ENCODE measurements around the gene PCNX2.

The PCNX2 gene

DNA sequence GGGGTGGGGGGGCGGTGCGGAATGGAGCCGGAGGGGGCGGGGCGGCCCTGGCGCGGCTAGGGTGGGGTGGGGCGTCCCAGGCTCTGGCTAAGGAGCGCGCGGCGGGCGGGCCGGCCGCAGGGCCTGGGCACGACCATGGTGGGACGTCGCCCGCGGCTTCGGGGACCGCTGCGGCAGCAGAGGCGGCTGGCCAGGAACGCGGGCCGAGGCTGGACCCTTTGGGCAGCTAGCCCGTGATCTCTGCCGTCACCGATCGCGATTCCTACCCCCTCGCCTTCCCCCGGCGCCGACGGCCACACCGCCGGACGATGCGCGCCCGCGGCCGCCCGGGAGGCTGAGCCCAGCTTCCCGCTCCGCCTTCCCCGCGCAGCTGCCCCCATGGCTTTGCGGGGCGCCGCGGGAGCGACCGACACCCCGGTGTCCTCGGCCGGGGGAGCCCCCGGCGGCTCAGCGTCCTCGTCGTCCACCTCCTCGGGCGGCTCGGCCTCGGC, 32.2 kb upstream of the PCNX2 start, which contains the start of gene MAP3K21:
Gene MAP3K21, plus strand, starts transcription at position 74 of the 491 bp plus-strand sequence. Its CDS starts 305 bp downstream, at position 379.
- TF ChIP-seq, protein P1, sequence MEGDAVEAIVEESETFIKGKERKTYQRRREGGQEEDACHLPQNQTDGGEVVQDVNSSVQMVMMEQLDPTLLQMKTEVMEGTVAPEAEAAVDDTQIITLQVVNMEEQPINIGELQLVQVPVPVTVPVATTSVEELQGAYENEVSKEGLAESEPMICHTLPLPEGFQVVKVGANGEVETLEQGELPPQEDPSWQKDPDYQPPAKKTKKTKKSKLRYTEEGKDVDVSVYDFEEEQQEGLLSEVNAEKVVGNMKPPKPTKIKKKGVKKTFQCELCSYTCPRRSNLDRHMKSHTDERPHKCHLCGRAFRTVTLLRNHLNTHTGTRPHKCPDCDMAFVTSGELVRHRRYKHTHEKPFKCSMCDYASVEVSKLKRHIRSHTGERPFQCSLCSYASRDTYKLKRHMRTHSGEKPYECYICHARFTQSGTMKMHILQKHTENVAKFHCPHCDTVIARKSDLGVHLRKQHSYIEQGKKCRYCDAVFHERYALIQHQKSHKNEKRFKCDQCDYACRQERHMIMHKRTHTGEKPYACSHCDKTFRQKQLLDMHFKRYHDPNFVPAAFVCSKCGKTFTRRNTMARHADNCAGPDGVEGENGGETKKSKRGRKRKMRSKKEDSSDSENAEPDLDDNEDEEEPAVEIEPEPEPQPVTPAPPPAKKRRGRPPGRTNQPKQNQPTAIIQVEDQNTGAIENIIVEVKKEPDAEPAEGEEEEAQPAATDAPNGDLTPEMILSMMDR (IDR thresholded peaks at IDR 0.05; ENCODE audit: insufficient read depth, low read depth, low read length, missing control alignments), result no peak

DNA sequence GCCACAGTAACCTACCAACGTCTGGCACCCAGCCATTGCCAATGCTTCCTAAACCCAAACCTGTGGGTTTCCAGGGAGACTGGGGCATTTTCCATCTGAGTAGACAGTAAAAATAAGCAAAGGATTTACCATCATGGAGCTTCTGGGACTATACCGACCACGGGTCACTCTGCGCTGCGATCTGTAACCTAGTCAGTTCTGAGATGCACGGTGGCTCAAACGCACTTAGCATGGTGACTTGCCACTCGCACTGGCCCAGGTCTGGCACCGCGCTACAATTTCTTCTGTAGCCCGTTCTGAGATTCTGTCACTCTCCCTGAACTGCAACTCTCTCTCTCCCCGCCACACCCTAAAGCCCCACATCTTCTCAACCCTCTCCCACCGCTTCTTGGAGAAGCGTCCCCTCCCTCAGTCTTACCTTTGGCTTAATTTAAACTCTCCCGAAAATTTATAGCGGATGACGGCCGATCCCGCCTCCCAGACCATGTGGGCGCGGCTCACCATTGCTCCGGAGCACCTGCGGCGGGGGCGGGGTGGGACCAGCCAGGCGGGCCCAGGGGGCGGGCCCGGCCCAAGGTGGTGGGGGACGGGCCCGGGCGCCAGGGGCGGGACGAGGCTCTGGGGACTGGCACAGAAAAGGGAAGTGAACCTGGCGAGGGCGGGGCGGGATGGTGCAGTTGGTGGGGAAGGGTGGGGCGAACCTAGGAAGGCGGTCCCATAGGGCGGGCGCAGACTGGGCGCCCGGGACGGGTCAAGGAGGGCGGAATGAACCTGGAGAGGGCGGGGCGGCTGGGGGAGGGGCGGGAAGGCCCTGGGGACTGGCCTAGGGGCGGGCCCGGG, 31.5 kb upstream of the PCNX2 start:
- peak; percentile 97 for DNase-seq (ENCODE audit: low read depth)
- peak overlapping the region; percentile 31 for H3K4me3 ChIP-seq (ENCODE audit: low read length)
- TF ChIP-seq, protein P1 (IDR thresholded peaks at IDR 0.05; ENCODE audit: insufficient read depth, low read depth, low read length, missing control alignments), result no peak

More for the DNA sequence above, 32.2 kb upstream of the PCNX2 start, which contains the start of gene MAP3K21:
- peak within 1 kb of the TSS; percentile 76 for H3K4me3 ChIP-seq (ENCODE audit: low read length)
- DNase-seq (ENCODE audit: low read depth), result no peak

DNA sequence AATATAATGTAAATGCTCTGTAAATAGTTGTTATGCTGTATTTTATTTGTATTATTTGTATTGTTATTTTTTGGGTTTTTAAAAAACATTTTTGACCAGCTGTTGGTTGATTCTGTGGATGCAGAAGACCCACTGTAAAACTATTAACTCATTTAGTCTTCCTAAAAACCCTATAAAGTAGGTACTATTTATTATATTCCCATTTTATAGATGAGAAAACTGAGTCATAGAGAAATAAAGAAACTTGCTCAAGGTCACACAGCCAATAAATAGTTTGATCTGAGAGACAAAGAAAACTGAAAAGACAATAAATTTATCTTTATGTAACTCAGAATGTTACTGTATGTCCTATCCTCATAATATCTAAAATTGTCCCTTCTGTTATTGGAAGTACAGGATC, 30.8 kb upstream of the PCNX2 start:
- TF ChIP-seq, protein P1 (IDR thresholded peaks at IDR 0.05; ENCODE audit: insufficient read depth, low read depth, low read length, missing control alignments), result no peak
- no peak for DNase-seq (ENCODE audit: low read depth)
- no peak overlapping the region for H3K4me3 ChIP-seq (ENCODE audit: low read length)

DNA sequence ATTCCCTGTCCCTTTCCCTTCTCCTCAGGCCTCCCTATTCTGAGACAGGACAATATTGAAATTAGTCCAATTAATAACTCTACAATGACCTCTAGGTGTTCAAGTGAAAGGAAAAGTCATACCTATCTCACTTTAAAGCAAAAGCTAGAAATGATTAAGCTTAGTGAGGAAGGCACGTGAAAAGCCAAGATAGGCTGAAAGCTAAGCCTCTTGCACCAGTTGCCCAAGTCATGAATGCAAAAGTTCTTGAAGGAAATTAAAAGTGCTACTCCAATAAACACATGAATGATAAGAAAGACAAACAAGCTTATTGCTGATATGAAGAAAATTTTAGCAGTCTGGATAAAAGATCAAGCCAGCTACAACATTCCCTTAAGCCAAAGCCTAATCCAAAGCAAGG, 28.2 kb upstream of the PCNX2 start:
- no peak overlapping the region for H3K4me3 ChIP-seq (ENCODE audit: low read length)
- TF ChIP-seq, protein P1 (IDR thresholded peaks at IDR 0.05; ENCODE audit: insufficient read depth, low read depth, low read length, missing control alignments), result no peak
- DNase-seq (ENCODE audit: low read depth), result no peak

DNA sequence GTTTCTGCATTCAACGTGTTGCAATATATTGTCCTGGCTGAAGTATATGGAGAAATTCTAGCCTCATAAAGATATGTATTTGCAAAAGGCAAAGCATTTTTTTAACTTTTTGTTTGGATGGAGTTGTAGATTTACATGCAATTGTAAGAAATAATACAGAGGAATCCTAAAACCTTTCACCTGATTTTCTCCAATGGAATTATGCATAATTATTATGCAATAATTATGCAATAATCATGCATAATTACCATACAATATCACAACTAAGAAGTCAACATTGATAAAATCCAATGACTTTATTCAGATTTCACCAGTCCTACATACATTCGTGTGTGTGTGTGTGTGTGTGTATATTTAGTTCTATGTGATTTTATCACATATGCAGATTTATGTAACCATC, 24.5 kb upstream of the PCNX2 start:
- H3K4me3 ChIP-seq (ENCODE audit: low read length), result no peak overlapping the region
- DNase-seq (ENCODE audit: low read depth), result no peak
- TF ChIP-seq, protein P1 (IDR thresholded peaks at IDR 0.05; ENCODE audit: insufficient read depth, low read depth, low read length, missing control alignments), result no peak

DNA sequence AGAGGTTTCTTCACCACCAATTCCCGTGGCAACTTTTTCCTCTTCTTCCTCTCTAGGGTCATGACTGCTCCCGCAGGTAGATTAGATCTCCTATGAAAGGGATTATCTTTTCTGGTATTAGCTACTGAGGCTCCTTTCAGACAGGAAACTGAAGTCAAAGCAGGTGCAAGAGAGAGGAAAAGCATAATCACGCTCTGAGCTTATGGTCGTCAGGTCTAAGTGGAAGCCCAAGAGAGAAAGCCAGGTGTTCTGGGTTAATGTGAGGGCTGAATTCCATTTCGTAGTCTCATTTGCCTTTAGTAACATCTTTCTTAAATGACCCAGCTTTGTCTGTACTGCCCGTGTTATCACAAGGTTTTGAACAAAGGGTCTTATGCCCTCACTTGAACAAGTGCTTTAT, 23.7 kb upstream of the PCNX2 start:
- no peak overlapping the region for H3K4me3 ChIP-seq (ENCODE audit: low read length)
- no peak for DNase-seq (ENCODE audit: low read depth)
- TF ChIP-seq, protein P1 (IDR thresholded peaks at IDR 0.05; ENCODE audit: insufficient read depth, low read depth, low read length, missing control alignments), result no peak

All from epithelial cell of esophagus (primary cell).